Measurements from ENCODE around the gene KRT222.

KRT222 gene

GRCh38 chr17:40614431-40615067 is 50.4 kb downstream of the KRT222 start:
- no peak for DNase-seq

- no peak for DNase-seq
Measured at GRCh38 chr17:40613467-40614154, 51.4 kb downstream of the KRT222 start.

- DNase-seq: no peak
Measured at GRCh38 chr17:40612599-40613244, 52.3 kb downstream of the KRT222 start.

GRCh38 chr17:40611840-40612474 is 53.0 kb downstream of the KRT222 start:
- no peak for DNase-seq

GRCh38 chr17:40610359-40610758 is 54.6 kb downstream of the KRT222 start:
- no peak for DNase-seq

GRCh38 chr17:40608061-40608581 is 56.9 kb downstream of the KRT222 start:
- DNase-seq: no peak

- DNase-seq: no peak
Measured at GRCh38 chr17:40607641-40608040, 57.3 kb downstream of the KRT222 start.

GRCh38 chr17:40606548-40607353 is 58.2 kb downstream of the KRT222 start:
- no peak for DNase-seq

- DNase-seq: no peak
Measured at GRCh38 chr17:40605306-40605705, 59.7 kb downstream of the KRT222 start.

All from NCI-H1694 (cell line).